BLaER1 treated with 17β-estradiol and CSF1 and Interleukin-3, amounts not matched to agents 10 nM and 100 nM (cell line): Measurements from ENCODE around the gene ZFAND5.

Experiments
- H3K27ac ChIP-seq, 11 experiments: shearing (Covaris generic); formaldehyde crosslinking; 2 replicates each; pipeline ENCODE4 v1.8.1; 2022
- H3K27me3 ChIP-seq, 11 experiments: shearing (Covaris generic); formaldehyde crosslinking; 2 replicates each; pipeline ENCODE4 v1.8.1; 2022
- H3K36me3 ChIP-seq, 11 experiments: shearing (Covaris generic); formaldehyde crosslinking; 2 replicates each; pipeline ENCODE4 v1.8.1; 2022
- H3K4me1 ChIP-seq, 10 experiments: shearing (Covaris generic); formaldehyde crosslinking; 2 replicates each; pipeline ENCODE4 v1.8.1; 2022
- H3K4me2 ChIP-seq, 11 experiments: shearing (Covaris generic); formaldehyde crosslinking; 2 replicates each; pipeline ENCODE4 v1.8.1; 2022
- H3K4me3 ChIP-seq, 10 experiments: shearing (Covaris generic); formaldehyde crosslinking; 2 replicates each; pipeline ENCODE4 v1.8.1; 2022
- H3K9ac ChIP-seq, 11 experiments: shearing (Covaris generic); formaldehyde crosslinking; 2 replicates each; pipeline ENCODE4 v1.8.1; 2022
- H3K9me3 ChIP-seq, 11 experiments: shearing (Covaris generic); formaldehyde crosslinking; replicated peaks in 1 of 11; 2 replicates each; pipeline ENCODE4 v1.8.1; 2022
- H4K20me1 ChIP-seq, 11 experiments: shearing (Covaris generic); formaldehyde crosslinking; 2 replicates each; pipeline ENCODE4 v1.8.1; 2022
- Cebpa-rat ChIP-seq, 11 experiments: shearing (Covaris generic); IDR thresholded peaks; 2 replicates each; pipeline ENCODE4 v1.8.1; 2022

The ZFAND5 gene

DNA sequence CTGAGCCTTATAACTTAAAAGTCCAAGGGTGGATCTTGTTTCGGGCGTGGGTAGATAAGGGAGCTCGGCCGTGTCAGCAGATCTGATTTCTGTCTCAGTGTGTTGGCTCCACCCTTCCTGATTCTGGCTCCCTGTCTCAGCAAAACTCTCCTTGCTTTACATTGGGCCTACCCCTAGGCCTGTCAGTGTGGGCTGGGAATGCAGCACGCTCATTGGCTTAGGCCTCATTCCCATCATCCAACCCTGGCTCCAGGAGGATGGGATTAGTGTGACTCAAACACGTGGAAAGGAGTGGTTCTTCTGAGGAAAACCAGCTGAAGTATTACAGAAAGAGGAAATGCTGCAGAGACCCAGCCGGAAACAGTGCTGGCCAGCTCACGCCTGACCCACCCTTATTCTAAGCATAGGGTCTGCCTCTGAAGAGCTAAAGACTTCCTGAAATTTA is 59.9 kb downstream of the ZFAND5 start:
- H3K27me3 ChIP-seq = no peaks in the 10 kb centered on the region
- H3K27ac ChIP-seq = peak overlapping the region in 9 of 11 experiments; percentile 27 to 88 (median 71); a peak in 15 of 22 replicates
- no peaks in the 10 kb centered on the region for H3K36me3 ChIP-seq
- TF ChIP-seq Cebpa-rat (IDR thresholded peaks at IDR 0.05) = no peak
- H3K4me1 ChIP-seq = peaks cover 8 to 71% (median 37%) of the 10 kb centered on the region in 10 experiments; a peak in 19 of 20 replicates
- H3K4me2 ChIP-seq = peak overlapping the region; percentile 19 to 97 (median 55)
- H4K20me1 ChIP-seq = no peaks in the 10 kb centered on the region
- peak overlapping the region in 4 of 10 experiments; percentile 35 to 53 (median 50); a peak in 6 of 20 replicates for H3K4me3 ChIP-seq
- peak overlapping the region in 6 of 11 experiments; percentile 31 to 75 (median 62); a peak in 8 of 22 replicates for H3K9ac ChIP-seq
- H3K9me3 ChIP-seq = no peaks in the 10 kb centered on the region

DNA sequence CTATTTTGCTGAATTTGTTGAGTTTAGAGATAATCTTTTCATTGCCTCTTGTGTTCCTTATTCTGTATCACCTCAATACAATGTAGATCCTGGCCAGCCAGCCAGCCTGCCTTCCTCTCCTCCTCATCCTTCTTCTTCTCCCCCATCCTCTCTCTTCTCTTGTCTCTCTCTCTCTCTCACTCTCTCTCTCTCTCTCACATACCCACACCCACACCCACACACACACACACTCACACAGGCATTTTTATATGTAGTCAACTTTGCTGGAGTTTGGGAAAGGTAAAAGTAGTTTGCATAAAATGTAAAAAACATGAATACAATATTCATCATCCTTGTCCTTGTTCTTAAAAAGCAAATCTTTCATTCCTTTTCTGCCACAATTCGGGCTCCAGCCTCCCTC is 60.5 kb downstream of the ZFAND5 start:
- peaks cover 8 to 71% (median 37%) of the 10 kb centered on the region in 10 experiments; a peak in 19 of 20 replicates for H3K4me1 ChIP-seq
- H3K27me3 ChIP-seq = no peaks in the 10 kb centered on the region
- H3K36me3 ChIP-seq = no peaks in the 10 kb centered on the region
- H3K4me3 ChIP-seq = peak overlapping the region in 4 of 10 experiments; percentile 20 to 35 (median 28); a peak in 7 of 20 replicates
- H4K20me1 ChIP-seq = no peaks in the 10 kb centered on the region
- peak overlapping the region in 9 of 11 experiments; percentile 27 to 88 (median 71); a peak in 15 of 22 replicates for H3K27ac ChIP-seq
- TF ChIP-seq Cebpa-rat (IDR thresholded peaks at IDR 0.05) = no peak
- no peaks in the 10 kb centered on the region for H3K9me3 ChIP-seq
- H3K9ac ChIP-seq = peak overlapping the region in 6 of 11 experiments; percentile 19 to 75 (median 62); a peak in 8 of 22 replicates
- H3K4me2 ChIP-seq = peak overlapping the region in 10 of 11 experiments; percentile 19 to 83 (median 62); a peak in 17 of 22 replicates
